Endometrial microvascular endothelial cells (primary cell): ENCODE results near the gene OSBPL9. TPM values are rescaled to one million over a fixed set of nuclear protein-coding genes. Genes with fewer than 3 reads are reported as not detected.
"Not testable (repeated sequence)": the region's sequence is repeated elsewhere in the genome, so short reads cannot be mapped to it uniquely, and the experiment has no call there.

Experiments used
- in situ Hi-C: cut with HindIII; loops from 2 replicates; pipeline ENCODE4 v1.10.0; 2017; ENCODE audit warnings: low sequenced_read_pairs, low pct_unique_long_range_greater_than_20kb; ENCODE audit errors: inconsistent ontology term
- total RNA-seq: library from RNA; depleted of rRNA; stranded (reverse); fragments of >200 nt; gene quantifications from one replicate; pipeline ENCODE4 v1.2.3, GENCODE V29; 2015; ENCODE audit errors: inconsistent ontology term

The OSBPL9 gene
- total RNA-seq, 1 donor from 2014 or later, result 62.5 TPM

- in situ Hi-C loops, result no loop called here
Measured at GRCh38 chr1:51727366-51727765, 110.5 kb downstream of the OSBPL9 start.

- in situ Hi-C loops, result no loop called here
Measured at GRCh38 chr1:51728611-51729155, 111.8 kb downstream of the OSBPL9 start.

GRCh38 chr1:51729156-51729823 is 112.4 kb downstream of the OSBPL9 start:
- in situ Hi-C loops, result no loop called here

GRCh38 chr1:51729824-51730301 is 113.0 kb downstream of the OSBPL9 start:
- in situ Hi-C loops, result no loop called here

GRCh38 chr1:51731998-51732397 is 115.1 kb downstream of the OSBPL9 start:
- in situ Hi-C loops, result no loop called here

GRCh38 chr1:51732701-51733425 is 116.0 kb downstream of the OSBPL9 start:
- in situ Hi-C loops, result no loop called here

- in situ Hi-C loops, result not testable (repeated sequence)
Measured at GRCh38 chr1:51733426-51733774, 116.5 kb downstream of the OSBPL9 start.

GRCh38 chr1:51733793-51734522 is 117.1 kb downstream of the OSBPL9 start:
- in situ Hi-C loops, result no loop called here

GRCh38 chr1:51734896-51735745 is 118.2 kb downstream of the OSBPL9 start:
- in situ Hi-C loops, result no loop called here

- in situ Hi-C loops, result no loop called here
Measured at GRCh38 chr1:51735746-51736254, 118.9 kb downstream of the OSBPL9 start.

- in situ Hi-C loops, result no loop called here
Measured at GRCh38 chr1:51736702-51737101, 119.8 kb downstream of the OSBPL9 start.

- in situ Hi-C loops, result no loop called here
Measured at GRCh38 chr1:51738681-51739080, 121.8 kb downstream of the OSBPL9 start.

GRCh38 chr1:51740652-51741051 is 123.8 kb downstream of the OSBPL9 start:
- in situ Hi-C loops, result no loop called here

GRCh38 chr1:51741121-51741681 is 124.3 kb downstream of the OSBPL9 start:
- in situ Hi-C loops, result no loop called here

GRCh38 chr1:51744506-51745303 is 127.8 kb downstream of the OSBPL9 start:
- in situ Hi-C loops, result no loop called here

GRCh38 chr1:51745304-51745570 is 128.3 kb downstream of the OSBPL9 start:
- in situ Hi-C loops, result no loop called here

GRCh38 chr1:51749151-51749550 is 132.3 kb downstream of the OSBPL9 start:
- in situ Hi-C loops, result no loop called here

- in situ Hi-C loops, result no loop called here
Measured at GRCh38 chr1:51750218-51750617, 133.3 kb downstream of the OSBPL9 start.
